ENCODE data around the gene MLLT10. TPM values are rescaled to one million over a fixed set of nuclear protein-coding genes. Genes with fewer than 3 reads are reported as not detected.

Gene MLLT10
- total RNA-seq, 4 donors from 2014 or later, result 46.3 to 109 (median 57.7) TPM

GRCh38 chr10:21769041-21769440 lies 235.0 kb downstream of the MLLT10 start:
- H3K4me3 ChIP-seq (replicated peaks in 1 of 3), result no peak overlapping the region
- no peak for DNase-seq
- no peaks in the 10 kb centered on the region for H3K4me1 ChIP-seq
- no peaks in the 10 kb centered on the region for H3K36me3 ChIP-seq
- TF ChIP-seq POLR2A (IDR thresholded peaks at IDR 0.05) (no peak), CTCF (IDR thresholded peaks at IDR 0.05) (no peak)
- H3K27ac ChIP-seq, result no peak overlapping the region
- intact Hi-C loops (cut with DNase I), result no loop called here
- H3K27me3 ChIP-seq, result no peaks in the 10 kb centered on the region
- whole genome bisulfite sequencing, 2 donors, result 98 to 100% methylated on average over 3 of the region's 3 CpGs
- no peaks in the 10 kb centered on the region for H3K9me3 ChIP-seq

- Histone ChIP-seq H3K36me3 (no peaks in the 10 kb centered on the region), H3K4me3 (replicated peaks in 1 of 3) (no peak overlapping the region), H3K4me1 (no peaks in the 10 kb centered on the region), H3K27me3 (no peaks in the 10 kb centered on the region), H3K9me3 (no peaks in the 10 kb centered on the region), H3K27ac (no peak overlapping the region)
- intact Hi-C loops (cut with DNase I), result no loop called here
- TF ChIP-seq POLR2A (IDR thresholded peaks at IDR 0.05), result no peak
- TF ChIP-seq CTCF (IDR thresholded peaks at IDR 0.05), result no peak
- DNase-seq, result no peak
- 84 to 91% methylated on average over 4 of the region's 4 CpGs for WGBS, 2 donors
Measured at GRCh38 chr10:21771219-21771618, 237.2 kb downstream of the MLLT10 start.

GRCh38 chr10:21776883-21777282 lies 242.9 kb downstream of the MLLT10 start:
- H3K27ac ChIP-seq, result no peak overlapping the region
- no peaks in the 10 kb centered on the region for H3K9me3 ChIP-seq
- no peak for TF ChIP-seq POLR2A (IDR thresholded peaks at IDR 0.05)
- TF ChIP-seq CTCF (IDR thresholded peaks at IDR 0.05), result no peak
- intact Hi-C loops (cut with DNase I), result no loop called here
- WGBS, 2 donors, result 95 to 100% methylated on average over 1 of the region's 1 CpG
- no peak for DNase-seq
- no peak overlapping the region for H3K4me3 ChIP-seq (replicated peaks in 1 of 3)
- no peaks in the 10 kb centered on the region for H3K27me3 ChIP-seq
- no peaks in the 10 kb centered on the region for H3K36me3 ChIP-seq
- no peaks in the 10 kb centered on the region for H3K4me1 ChIP-seq

- TF ChIP-seq POLR2A (IDR thresholded peaks at IDR 0.05) (no peak), CTCF (IDR thresholded peaks at IDR 0.05) (no peak)
- whole genome bisulfite sequencing, 2 donors, result 97% methylated on average over 2 of the region's 2 CpGs
- no peak overlapping the region for H3K4me3 ChIP-seq (replicated peaks in 1 of 3)
- intact Hi-C loops (cut with DNase I), result no loop called here
- no peaks in the 10 kb centered on the region for H3K36me3 ChIP-seq
- no peaks in the 10 kb centered on the region for H3K27me3 ChIP-seq
- DNase-seq, result no peak
- H3K4me1 ChIP-seq, result no peaks in the 10 kb centered on the region
- H3K9me3 ChIP-seq, result no peaks in the 10 kb centered on the region
- H3K27ac ChIP-seq, result no peak overlapping the region
Measured at GRCh38 chr10:21791276-21791675, 257.2 kb downstream of the MLLT10 start.

MicroRNAs within 50 kb of the gene (microRNA counts, 767-probe panel; counts per million panel counts)
- 0 counts per million in 2 donors for microRNA hsa-miR-1915-3p

Small RNA genes lying within 50 kb of the gene (microRNA-seq; reads per million reads assigned to microRNA genes)
- not detected for gene MIR1915

Small RNA genes lying within 50 kb of the gene (small RNA-seq; reads per million reads assigned to genes)
- not detected for gene MIR1915
- not detected for gene RN7SKP219
- not detected for gene RNU6-1141P
- not detected for gene RNU6-306P

Other genes starting within 250 kb of the MLLT10 start
- 1 to 10 TPM; 3.1 to 9.9 (median 7.1) TPM for gene SKIDA1, start 8.6 kb upstream of the MLLT10 start, total RNA-seq

All from thyroid gland (tissue), 4 donors.